Measurements from ENCODE around the gene RAMP3.

RAMP3 gene

GRCh38 chr7:45181286-45181960, 23.8 kb downstream of the RAMP3 start:
- no peak for DNase-seq

GRCh38 chr7:45181991-45182855, 24.6 kb downstream of the RAMP3 start:
- DNase-seq, result no peak

DNA sequence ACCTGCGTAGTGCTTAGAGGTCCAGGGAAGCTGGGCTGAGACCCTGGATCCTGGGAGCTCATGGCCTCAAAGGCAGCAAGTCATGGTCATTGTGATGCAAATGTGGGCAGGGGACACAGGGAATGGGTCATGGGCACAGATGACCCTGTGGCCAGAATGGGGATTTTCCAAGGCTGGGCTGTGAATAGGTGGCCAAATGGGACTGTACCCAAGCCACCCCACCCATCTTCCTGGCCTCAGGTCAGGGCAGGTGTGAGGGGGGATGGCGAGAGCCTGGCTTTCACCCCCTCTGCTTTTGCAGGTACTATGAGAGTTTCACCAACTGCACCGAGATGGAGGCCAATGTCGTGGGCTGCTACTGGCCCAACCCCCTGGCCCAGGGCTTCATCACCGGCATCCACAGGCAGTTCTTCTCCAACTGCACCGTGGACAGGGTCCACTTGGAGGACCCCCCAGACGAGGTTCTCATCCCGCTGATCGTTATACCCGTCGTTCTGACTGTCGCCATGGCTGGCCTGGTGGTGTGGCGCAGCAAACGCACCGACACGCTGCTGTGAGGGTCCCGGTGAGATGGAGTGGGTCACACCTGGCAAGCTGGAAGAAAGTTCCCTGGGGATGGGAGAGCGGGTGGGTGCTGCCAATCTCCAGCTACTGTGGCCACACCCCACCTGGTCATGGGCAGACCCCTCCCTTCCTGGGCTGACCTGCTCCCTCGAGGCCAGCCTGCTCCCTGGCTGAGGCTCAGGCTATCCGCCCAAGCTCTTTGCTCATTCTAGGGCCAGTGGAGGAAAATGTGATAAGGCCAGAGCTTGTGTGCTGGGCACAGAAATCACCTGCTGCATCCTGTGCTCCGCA, 25.5 kb downstream of the RAMP3 start:
- DNase-seq, result no peak

DNA sequence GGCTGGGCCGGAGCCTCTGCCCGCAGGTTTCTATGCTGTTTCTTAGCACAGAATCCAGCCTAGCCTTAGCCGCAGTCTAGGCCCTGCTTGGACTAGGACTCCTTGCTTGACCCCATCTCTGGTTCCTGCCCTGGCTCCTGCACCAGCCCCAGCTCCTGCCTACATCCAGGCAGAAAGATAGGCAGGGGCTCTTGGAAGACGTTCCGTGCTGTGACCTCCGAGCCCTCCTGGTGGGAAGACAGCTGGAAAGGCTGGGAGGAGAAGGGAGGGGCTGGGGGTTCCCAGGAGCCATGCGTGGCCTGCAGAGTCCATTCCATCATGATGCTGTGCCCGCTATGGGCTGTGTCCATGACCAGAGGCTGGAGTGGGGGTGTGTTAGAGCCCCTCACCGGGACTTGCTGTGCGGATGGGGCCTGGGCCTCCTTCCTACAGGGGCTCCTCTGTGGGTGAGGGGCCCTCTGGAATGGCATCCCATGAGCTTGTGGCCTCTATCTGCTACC, 26.2 kb downstream of the RAMP3 start:
- no peak for DNase-seq

GRCh38 chr7:45184326-45185027, 26.9 kb downstream of the RAMP3 start:
- no peak for DNase-seq

- DNase-seq, result no peak
Observed at GRCh38 chr7:45185028-45185863, 27.7 kb downstream of the RAMP3 start.

DNA sequence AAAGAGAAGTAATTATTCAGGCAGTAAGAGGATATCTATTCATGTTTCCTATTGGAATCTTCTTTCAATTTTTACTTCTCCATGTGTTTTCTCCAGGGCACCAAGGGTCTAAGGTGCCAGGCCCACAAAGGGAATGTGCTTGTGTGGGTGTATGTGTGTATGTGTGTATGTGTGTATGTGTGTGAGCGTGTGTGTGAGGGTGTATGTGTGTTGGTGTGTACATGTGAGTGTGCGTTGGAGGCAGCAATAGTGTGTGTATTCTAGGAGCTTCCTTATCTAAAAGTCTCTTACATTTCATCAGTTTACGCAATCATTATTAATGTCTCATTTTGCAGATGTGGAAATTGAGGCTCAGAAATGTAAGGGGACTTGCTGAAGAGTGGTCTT, 28.3 kb downstream of the RAMP3 start:
- no peak for DNase-seq

- DNase-seq, result no peak
Observed at GRCh38 chr7:45186261-45186813, 28.7 kb downstream of the RAMP3 start.

- no peak for DNase-seq
Observed at GRCh38 chr7:45187089-45187945, 29.7 kb downstream of the RAMP3 start.

DNA sequence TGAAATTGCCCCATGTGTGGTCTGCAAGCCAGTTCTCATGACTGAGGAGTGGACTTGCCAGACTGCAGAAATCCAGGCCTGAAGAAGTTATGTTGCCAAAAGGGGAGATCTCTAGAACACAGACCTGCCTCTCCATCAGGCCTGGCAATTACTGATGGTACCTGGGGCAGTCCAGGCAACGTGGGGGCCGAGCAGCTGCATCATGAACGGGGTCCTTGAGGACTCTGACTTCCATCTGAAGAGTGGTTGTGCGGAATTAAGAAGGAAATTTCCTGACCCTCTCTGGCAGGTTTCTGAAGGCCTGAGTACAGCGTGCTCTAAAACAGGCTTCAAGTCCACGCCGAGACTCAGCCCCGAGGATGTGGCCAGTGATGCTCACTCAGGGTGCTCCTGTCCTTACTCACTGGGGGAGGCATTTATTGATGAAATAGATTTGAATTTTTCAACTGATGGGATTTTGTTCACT, 30.4 kb downstream of the RAMP3 start:
- DNase-seq, result no peak

GRCh38 chr7:45188736-45189135, 31.1 kb downstream of the RAMP3 start:
- DNase-seq, result no peak

DNA sequence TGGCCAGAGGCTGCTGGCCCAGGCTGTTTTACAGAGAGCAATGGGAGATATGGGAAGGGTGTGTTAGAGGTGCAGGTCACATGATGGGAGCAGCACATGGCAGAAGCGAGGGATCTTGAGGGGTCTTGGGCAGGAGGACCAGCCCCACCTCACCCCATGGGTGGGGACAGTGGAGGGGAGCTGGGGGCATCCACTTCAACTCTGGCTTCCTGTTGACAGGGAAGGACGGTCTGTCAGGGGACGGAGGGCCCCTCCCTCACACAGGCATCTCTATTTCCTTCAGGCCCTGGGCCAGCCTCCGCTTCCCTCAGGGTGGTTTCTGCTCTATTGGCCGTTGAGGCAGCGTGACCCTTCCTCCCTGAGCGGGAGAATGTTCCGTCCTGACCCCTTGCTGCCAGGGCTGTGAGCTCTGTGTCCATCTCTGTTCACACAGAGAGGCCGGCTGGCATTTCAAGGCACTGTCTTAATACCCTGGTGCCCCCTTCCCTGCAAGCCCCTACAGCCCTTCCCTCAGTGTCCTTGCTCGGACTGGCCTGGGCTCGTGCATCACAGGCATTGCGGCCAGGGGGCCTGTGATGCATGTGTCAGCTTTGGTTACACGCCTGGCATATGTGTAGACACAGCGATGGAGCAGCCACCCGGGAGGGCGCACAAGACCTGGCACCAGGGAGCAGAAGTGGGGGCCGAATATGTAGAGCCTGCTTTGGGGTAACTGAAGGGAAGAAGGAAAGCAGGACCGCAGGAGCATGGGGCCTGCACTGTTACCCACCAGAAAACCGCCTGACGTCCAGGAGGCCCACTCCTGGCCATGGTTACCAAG, 31.8 kb downstream of the RAMP3 start:
- DNase-seq, result no peak

DNA sequence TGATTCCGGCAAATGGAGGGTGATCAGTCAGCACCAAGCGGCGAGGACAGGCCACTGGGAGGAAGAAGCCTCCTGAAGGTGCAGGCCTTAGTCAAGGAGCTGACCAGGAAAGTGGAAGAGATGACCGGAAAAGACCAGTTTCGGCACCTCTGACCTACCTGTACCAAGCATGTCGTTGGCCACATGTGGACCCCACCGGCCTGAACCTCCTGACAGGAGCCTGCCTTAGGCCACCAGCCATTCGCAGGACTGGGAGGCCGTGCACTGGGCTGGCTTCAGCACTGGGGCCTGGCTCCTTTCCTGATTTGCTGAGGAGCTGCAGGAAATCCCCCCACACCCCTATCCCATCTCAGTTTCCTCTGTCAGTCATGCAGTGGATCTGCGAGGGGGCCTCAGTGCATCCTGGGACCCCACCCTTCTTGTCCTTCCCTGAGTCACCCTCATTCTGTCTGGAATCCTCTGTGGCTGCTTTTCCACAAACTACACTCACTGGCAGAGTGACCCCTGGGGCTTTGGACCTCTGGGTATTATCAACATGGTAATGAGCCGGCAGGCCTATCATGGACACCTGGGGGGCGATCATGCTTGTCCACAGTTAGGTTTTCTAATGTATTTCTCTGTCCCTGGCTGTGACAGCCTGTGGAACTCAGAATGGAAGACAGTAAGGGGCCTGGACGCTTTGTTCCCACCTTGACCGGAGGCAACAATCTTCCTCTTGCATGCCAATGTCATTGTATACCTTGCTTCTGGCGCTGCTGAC, 33.0 kb downstream of the RAMP3 start:
- DNase-seq, result no peak

DNA sequence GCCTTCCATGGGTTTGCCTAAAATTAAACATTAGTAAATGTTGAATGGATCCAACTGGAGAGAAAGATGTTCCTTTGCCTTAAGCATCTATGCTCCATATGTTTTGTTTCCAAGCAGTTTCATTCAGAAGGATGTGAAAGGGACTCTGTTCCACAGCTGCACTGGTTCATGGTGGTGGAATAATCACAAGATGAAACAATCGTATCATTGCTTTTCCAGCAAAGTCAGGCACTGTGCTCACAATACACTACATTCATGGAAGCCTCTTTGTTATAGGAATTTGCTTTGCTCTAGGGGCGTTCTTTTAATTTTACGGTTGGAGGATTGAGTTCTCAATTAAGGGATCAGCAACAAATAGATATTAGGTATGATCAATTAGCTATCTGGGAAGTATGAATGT, 33.8 kb downstream of the RAMP3 start:
- no peak for DNase-seq

DNA sequence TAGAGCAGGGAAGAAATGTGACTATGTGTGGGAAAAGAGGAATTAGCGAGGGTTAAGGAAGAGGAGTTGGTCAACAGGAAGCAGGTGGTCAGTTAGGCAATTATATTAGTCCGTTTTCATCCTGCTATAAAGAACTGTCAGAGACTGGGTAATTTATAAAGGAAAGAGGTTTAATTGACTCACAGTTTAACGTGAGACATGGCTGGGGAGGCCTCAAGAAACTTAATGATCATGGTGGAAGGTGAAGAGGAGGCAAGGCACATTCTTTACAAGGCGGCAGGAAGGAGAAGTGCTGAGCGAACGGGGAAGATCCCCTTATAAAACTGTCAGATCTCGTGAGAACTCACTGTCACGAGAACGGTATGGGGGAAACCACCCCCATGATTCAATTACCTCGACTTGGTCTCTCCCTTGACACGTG, 35.0 kb downstream of the RAMP3 start:
- no peak for DNase-seq

GRCh38 chr7:45193828-45194227, 36.2 kb downstream of the RAMP3 start:
- DNase-seq, result no peak

DNA sequence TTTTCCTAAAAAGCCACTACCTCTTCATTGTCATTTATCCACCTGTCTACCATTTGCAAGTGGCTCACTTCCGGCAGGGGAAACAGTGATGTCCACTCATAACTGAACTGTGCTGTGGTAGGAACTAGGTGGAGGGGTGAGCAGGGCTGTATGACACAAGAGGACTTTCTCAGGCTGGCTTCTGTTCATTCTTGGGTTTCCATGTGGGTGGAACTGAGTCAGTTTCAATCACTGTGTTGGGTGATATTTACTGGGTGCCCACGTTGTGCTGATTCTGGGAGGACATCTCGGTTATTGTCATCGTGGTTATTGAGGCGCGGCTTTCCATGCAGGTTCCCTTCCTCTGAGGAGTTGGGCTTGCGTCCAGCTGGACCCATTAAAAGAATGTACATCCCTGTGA, 38.8 kb downstream of the RAMP3 start:
- DNase-seq, result no peak

- no peak for DNase-seq
Observed at GRCh38 chr7:45197461-45197860, 39.9 kb downstream of the RAMP3 start.

DNA sequence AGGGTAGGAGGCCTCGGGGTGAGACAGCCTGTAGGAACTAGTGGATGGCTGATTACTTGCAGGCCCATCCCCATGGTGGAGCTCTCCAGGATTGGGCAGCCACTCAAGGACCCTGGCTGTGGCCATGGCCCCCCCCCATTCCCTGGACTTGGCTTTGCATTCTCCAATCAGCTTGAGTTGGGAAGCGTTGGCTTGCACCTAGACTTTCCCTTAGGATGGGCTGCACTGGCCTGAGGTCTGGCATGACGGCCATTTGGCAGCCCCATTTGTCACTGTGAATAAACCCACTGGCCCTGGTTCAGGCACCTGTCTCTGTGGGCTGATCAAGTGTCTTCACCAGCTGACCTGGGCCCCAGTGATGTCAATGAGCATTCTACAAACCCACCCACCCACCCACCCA, 41.4 kb downstream of the RAMP3 start:
- no peak for DNase-seq
